Gastrocnemius medialis (tissue), 4 donors: ENCODE measurements around the gene MGAT5. TPM values are rescaled to one million over a fixed set of nuclear protein-coding genes. Genes with fewer than 3 reads are reported as not detected.

Experiments
- ATAC-seq, 2 donors: fragments of 150-250 bp; one replicate each; pipeline ENCODE4 v1.9.1; 2016
- DNase-seq, 2 donors: peaks; one replicate each; pipeline ENCODE4 v3.0.0-alpha.2; 2019
- H3K27ac ChIP-seq, 4 donors: fragments of 200-600 bp; sonication (generic); 1 replicate in 1 of 4; 2 replicates in 3 of 4; pipeline ENCODE4 v1.5.1; 2016 to 2018; ENCODE audit warnings: mild to moderate bottlenecking in 2 of 4, moderate library complexity in 1 of 4
- H3K27me3 ChIP-seq, 3 donors: fragments of 200-600 bp; sonication (generic) in 2 of 3; 1 replicate in 1 of 3; 2 replicates in 2 of 3; pipeline versions ENCODE4 v1.5.1 to v1.6.0; 2016 to 2019; ENCODE audit warnings: mild to moderate bottlenecking in 1 of 3, moderate library complexity in 1 of 3
- H3K36me3 ChIP-seq, 2 donors: fragments of 200-600 bp; sonication (generic) in 1 of 2; one replicate each; pipeline ENCODE4 v1.5.1; 2017 to 2018
- H3K4me1 ChIP-seq, 2 donors: fragments of 200-600 bp; sonication (generic) in 1 of 2; one replicate each; pipeline ENCODE4 v1.5.1; 2016 to 2017; ENCODE audit warnings: mild to moderate bottlenecking in 2 of 2
- H3K4me3 ChIP-seq, 4 donors: fragments of 200-600 bp; sonication (generic) in 3 of 4; 1 replicate in 1 of 4; 2 replicates in 3 of 4; pipeline ENCODE4 v1.5.1; 2016 to 2019; ENCODE audit warnings: mild to moderate bottlenecking in 2 of 4
- H3K9me3 ChIP-seq, 3 donors: fragments of 200-600 bp; sonication (generic) in 2 of 3; 1 replicate in 1 of 3; 2 replicates in 2 of 3; pipeline ENCODE4 v1.5.1; 2016 to 2019
- POLR2A ChIP-seq, 2 donors: fragments of 450-650 bp; IDR thresholded peaks; one replicate each; pipeline ENCODE4 v1.6.1; 2017; ENCODE audit warnings: antibody characterized with exemption in 2 of 2, mild to moderate bottlenecking in 2 of 2, moderate library complexity in 2 of 2
- in situ Hi-C, 4 donors: fragments of 200-750 bp; cut with MboI; loops; one replicate each; pipeline versions ENCODE4 v1.15.0 to v1.8.0; 2017; ENCODE audit warnings: low sequenced_read_pairs in 4 of 4
- intact Hi-C: fragments of 100-400 bp; cut with DNase I; formaldehyde crosslinking; loops from one replicate; pipeline ENCODE4 v1.15.1; 2023; ENCODE audit warnings: low total_unique reads
- total RNA-seq, 4 donors: library from RNA; depleted of rRNA; stranded (reverse); fragments of >200 nt; gene quantifications; one replicate each; pipeline versions ENCODE4 v1.1.0 to v1.2.3, GENCODE V29; 2016
- TF ChIP-seq, protein P1 (sequence below), 5 experiments: fragments of 450-650 bp in 3 of 5; fragments of 200-600 bp in 2 of 5; sonication (generic) in 2 of 5; IDR thresholded peaks in 4 of 5; conservative IDR thresholded peaks in 1 of 5; 1 replicate in 4 of 5; 2 replicates in 1 of 5; pipeline ENCODE4 v1.5.1; 2016 to 2019; ENCODE audit warnings: antibody characterized with exemption in 5 of 5, mild to moderate bottlenecking in 3 of 5, moderate library complexity in 3 of 5

The MGAT5 gene
- total RNA-seq, 4 donors from 2014 or later = 3.0 to 4.9 (median 3.3) TPM

DNA sequence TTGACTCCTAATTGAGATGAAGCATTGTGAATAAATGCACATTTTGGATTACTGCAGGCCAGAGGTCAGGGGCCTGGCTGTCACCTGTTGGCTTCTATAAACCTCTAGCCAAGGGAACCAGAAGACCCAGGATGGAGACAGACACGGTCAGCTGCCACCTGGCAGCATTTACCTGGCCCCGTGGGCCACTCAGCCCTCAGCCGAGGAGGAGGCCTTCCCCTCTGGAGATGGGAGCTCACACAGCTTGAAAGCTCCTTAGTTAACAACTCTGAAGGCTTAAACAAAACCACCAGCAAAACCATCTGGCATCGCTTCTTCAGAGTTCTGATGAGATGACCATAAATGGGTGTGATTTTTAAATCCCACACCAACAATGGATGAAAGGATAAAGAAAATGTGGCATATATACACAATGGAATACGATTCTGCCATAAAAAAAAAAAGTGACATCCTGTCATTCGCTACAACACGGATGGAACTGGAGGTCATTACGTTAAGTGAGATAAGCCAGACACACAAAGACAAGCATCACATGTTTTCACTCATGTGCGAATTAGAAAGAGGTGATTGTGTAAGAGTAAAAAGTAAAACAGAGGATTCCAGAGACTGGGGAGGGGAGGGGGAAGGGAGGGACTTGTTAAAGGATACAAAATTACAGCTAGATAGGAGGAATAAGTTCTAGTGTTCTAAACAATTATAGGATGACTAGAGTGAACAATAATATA, 246.5 kb downstream of the MGAT5 start:
- Histone ChIP-seq H3K27ac (no peak overlapping the region), H3K4me1 (no peaks in the 10 kb centered on the region), H3K9me3 (no peaks in the 10 kb centered on the region), H3K4me3 (no peak overlapping the region), H3K27me3 (no peaks in the 10 kb centered on the region), H3K36me3 (no peaks in the 10 kb centered on the region)
- no peak for DNase-seq
- no peak for ATAC-seq
- intact Hi-C loops = no loop called here
- in situ Hi-C loops = no loop called here
- TF ChIP-seq POLR2A (IDR thresholded peaks at IDR 0.05) = no peak
- TF ChIP-seq, protein P1, sequence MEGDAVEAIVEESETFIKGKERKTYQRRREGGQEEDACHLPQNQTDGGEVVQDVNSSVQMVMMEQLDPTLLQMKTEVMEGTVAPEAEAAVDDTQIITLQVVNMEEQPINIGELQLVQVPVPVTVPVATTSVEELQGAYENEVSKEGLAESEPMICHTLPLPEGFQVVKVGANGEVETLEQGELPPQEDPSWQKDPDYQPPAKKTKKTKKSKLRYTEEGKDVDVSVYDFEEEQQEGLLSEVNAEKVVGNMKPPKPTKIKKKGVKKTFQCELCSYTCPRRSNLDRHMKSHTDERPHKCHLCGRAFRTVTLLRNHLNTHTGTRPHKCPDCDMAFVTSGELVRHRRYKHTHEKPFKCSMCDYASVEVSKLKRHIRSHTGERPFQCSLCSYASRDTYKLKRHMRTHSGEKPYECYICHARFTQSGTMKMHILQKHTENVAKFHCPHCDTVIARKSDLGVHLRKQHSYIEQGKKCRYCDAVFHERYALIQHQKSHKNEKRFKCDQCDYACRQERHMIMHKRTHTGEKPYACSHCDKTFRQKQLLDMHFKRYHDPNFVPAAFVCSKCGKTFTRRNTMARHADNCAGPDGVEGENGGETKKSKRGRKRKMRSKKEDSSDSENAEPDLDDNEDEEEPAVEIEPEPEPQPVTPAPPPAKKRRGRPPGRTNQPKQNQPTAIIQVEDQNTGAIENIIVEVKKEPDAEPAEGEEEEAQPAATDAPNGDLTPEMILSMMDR (IDR thresholded peaks at IDR 0.05 in 4 of 5, conservative IDR thresholded peaks at IDR 0.05 in 1 of 5) = no peak

DNA sequence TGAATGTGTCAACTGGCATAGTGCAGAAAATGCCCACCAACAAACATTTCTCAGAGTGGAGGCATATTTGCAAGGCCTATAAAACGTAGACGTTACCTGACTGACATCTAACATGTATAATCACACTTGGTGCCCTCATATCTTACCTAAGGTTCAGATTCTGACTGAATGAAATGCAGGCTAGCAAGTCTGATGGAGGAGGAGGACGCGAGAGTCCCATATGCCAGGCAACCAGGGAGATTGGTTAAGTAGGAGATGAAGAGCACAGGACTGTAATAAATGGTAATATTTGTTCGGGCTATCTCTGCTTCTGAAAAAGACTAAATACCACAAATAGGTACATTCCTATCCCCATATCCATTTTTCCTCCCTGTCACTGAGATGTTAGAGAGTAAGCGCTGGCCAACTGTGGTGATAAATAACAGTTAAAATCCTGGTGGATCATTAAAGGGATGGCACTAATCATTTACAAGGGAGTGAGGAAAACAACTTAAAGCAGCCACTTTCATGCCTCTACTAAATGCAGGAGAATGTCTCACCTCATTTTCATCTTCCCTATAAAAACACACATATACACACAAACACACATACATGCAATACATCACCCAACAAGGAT, 247.7 kb downstream of the MGAT5 start:
- Histone ChIP-seq H3K36me3 (no peaks in the 10 kb centered on the region), H3K4me1 (no peaks in the 10 kb centered on the region), H3K27ac (no peak overlapping the region), H3K27me3 (no peaks in the 10 kb centered on the region), H3K4me3 (no peak overlapping the region), H3K9me3 (no peaks in the 10 kb centered on the region)
- in situ Hi-C loops (no loop called here), intact Hi-C loops (no loop called here)
- no peak for ATAC-seq
- no peak for DNase-seq
- no peak for TF ChIP-seq POLR2A (IDR thresholded peaks at IDR 0.05)
- TF ChIP-seq, protein P1 (IDR thresholded peaks at IDR 0.05 in 4 of 5, conservative IDR thresholded peaks at IDR 0.05 in 1 of 5) = no peak

GRCh38 chr2:134502104-134502503, 248.2 kb downstream of the MGAT5 start:
- Histone ChIP-seq H3K27me3 (no peaks in the 10 kb centered on the region), H3K27ac (no peak overlapping the region), H3K4me1 (no peaks in the 10 kb centered on the region), H3K36me3 (no peaks in the 10 kb centered on the region), H3K4me3 (no peak overlapping the region), H3K9me3 (no peaks in the 10 kb centered on the region)
- intact Hi-C loops (no loop called here), in situ Hi-C loops (no loop called here)
- DNase-seq = no peak
- no peak for ATAC-seq
- TF ChIP-seq, protein P1 (IDR thresholded peaks at IDR 0.05 in 4 of 5, conservative IDR thresholded peaks at IDR 0.05 in 1 of 5) = no peak
- no peak for TF ChIP-seq POLR2A (IDR thresholded peaks at IDR 0.05)
